Stimulated activated CD8-positive, alpha-beta memory T cell treated with anti-CD3 and anti-CD28 coated beads, Interleukin-4, amount 100 ng/mL, for 4 hours (primary cell): ENCODE results near the gene SYCP1.
"Not testable (repeated sequence)": the region's sequence is repeated elsewhere in the genome, so short reads cannot be mapped to it uniquely, and the experiment has no call there.

Source experiments
- DNase-seq, 2 donors: peaks; one replicate each; pipeline ENCODE4 v3.0.0-alpha.2; 2020; ENCODE audit warnings: low read depth in 2 of 2, low spot score in 1 of 2

The SYCP1 gene

DNA sequence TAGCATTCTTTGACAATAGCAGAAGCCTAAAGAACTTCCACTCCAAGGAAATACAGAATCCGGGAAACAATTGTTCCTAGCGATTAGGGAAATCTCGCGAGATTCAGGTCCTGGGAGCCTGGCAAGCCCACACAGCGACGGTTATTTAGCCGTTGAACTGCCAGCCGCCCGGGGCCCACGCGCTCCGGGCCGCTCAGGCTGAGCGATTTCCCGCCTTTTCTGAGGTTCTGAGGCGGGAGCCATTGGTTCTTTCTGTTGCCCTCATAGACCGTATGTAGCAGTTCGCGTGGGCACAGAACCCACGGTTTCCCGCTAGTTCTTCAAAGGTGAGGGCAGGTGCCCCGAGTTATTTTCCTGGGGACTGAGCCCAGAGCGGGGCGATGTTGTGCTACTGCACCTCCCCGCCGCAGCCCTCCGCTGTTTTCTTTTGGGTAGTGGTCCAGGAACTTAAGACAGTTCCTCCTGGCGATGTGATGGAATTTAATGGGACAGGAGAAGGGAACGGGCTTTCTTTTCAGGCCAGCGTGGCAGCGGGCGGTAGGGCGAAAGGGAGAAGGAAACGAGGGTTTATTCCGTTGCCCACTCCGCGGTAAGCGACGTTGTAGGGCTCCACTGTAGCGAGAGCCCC lies at the start of gene SYCP1:
SYCP1 (plus strand) TSS at position 171 of the 628 bp plus-strand sequence. CDS start 602 bp downstream, outside the sequence.
- DNase-seq = no peak

- no peak for DNase-seq
Measured at GRCh38 chr1:114819869-114820268, 34.8 kb upstream of the SYCP1 start.

DNA sequence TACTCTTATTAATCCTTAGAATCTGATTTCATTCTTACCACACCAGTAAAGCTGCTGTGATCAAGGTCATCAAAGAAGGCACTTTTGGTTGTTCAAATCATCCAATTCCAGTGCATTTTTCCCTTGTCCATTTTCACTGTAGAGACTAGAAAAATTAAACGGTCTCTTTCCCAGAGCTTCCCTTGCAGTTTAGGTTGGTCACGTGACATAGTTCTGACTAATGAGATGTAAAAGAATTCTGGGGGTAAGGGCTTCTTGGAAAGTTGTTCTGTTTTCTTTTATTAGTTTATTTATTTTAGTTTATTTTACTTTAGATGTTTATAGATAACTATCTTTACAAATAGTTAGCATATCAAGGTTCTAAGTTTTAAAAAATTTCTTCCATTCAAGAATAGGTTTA lies 34.3 kb upstream of the SYCP1 start:
- DNase-seq = no peak

DNA sequence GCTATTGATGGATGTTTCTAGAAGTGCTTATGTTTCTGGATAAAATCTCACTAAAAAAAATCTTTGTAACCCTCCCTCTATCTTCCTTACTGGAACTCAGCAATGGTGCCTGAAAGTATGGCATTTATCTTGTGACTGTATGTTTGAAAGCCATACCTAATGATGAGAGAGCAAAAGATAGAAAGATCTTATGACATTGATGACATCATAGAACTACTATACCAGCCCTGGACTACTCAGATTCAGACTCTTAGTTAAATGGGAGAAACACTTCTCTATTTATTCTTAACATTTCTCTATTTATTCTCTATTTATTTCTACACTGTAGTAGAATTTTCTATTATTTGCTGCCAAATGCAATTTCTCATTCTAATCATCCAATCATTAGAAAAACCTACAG lies 32.7 kb upstream of the SYCP1 start:
- DNase-seq = no peak

GRCh38 chr1:114828251-114828650 lies 26.4 kb upstream of the SYCP1 start:
- DNase-seq = no peak

DNA sequence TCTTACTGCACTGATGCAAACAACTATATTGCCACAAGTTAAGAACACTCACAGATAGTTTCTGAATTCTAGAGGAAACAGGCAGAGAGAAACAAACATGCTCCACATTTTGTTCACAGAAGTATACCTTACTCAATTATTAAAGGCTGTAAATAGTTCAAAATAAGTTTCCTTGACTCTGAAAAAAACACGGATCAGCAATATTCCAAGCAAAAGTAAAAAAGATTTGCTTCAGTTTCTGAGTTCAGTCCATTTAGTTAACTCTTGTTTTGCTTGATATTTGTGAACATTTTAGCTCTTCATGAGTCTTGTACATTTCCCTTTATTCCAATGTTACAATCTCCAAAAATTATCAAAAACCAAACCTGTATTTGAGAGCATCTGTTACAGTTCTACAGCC lies 24.6 kb upstream of the SYCP1 start:
- DNase-seq = not testable (repeated sequence)

DNA sequence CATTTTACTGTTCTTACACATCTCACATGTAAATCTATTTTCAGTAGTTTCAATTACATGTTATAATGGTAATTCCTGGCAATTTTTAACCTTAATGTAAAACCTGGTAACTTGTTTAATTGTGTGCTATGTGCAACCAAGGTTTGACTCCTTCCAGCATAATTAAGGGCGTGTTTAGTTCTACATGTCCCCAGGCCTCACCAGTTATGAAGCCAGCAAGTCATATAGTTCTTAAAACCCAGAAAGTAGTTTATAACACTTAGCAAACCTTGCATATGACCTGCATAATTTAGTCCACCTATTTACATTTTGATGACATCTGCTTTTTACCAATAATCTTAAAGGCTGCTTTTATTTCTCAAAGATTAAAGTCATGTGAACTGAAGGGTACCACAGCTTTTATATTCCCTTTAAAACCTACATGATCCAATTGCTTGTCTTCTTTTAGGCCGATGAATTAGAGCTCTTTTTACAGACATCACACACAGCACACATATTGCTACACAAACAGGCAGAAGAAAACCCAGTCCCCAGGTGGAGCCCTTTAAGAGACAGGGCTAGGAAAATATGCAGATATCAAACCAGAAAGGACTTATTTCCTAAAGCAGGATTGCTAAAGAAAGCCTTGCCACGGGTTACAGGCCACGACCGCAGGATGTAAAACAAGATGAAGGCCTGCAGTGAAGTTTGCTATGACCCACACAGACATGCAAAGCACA lies 23.2 kb upstream of the SYCP1 start:
- DNase-seq = no peak

DNA sequence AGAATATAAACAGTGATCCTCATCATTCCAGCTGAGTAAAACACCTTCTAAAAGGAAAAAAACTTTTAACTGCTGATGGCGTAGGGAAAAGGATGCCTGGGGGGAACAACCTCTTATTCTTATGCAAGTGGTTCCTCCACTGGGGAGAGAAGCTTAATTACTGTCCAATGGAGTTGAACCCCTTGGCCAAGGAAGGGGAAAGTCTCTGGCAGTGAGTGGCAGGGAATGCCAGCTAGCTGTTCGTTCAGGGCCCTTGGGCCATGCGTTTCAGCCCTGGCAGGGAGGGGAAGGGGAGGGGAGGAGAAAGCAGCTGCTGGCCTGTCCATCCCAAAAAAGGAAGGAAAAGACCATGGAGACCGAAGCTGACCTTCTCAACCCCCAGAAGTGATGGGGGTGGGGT lies 22.6 kb upstream of the SYCP1 start:
- DNase-seq = no peak

DNA sequence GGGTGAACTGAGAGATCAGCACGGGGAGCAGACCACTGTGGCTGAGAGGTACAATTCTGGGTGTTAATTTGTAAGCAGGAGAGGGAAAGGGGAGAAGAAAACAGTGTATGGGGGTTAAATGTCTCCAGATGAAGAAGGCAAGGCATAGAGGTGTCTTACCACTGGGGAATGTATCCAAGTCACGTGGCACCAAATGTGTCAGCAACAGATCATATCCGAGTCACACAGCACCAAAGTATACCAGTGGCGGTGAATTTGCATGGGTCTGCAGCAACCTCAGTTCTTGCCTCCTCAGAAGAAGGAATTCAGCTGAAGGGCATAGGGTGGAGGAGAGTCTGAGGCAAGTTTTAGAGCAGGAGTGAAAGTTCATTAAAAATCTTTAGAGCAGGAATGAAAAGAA lies 21.2 kb upstream of the SYCP1 start:
- no peak for DNase-seq

GRCh38 chr1:114844270-114844669 lies 10.4 kb upstream of the SYCP1 start:
- DNase-seq = no peak

DNA sequence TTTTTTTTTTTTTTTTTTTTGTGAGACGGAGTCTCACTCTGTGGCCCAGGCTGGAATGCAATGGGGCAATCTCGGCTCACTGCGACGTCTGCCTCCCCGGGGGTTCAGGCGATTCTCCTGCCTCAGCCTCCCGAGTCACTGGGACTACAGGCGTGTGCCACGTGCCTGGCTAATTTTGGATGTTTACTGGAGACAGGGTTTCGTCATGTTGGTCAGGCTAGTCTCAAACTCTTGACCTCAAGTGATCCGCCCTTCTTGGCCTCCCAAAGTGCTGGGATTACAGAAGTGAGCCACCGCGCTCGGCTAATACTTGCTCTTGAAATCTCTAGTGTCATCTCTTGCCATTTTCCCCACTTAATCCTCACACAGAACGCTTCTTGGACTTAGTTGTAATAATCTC lies 1.1 kb upstream of the SYCP1 start:
- no peak for DNase-seq

DNA sequence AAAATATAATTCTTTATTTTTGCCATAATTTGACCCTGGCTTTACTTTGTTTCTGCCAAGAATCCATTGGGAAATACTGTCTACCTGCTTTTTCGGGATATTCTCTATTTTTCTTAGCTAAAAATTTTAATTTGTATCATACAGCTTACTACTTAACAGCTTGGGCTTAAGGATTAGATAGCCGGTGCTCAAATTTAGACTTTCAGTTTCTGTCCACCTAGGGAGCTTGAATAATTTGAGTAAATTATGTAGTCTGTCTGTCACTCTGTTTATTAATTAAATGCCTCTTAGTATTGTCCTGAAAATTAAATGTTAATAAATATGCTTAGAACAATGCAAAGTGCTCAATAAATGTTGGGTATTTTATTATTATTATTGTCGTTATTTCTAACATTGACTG lies 6.7 kb downstream of the SYCP1 start:
- no peak for DNase-seq

- no peak for DNase-seq
Measured at GRCh38 chr1:114892194-114892918, 37.7 kb downstream of the SYCP1 start.

- no peak for DNase-seq
Measured at GRCh38 chr1:114896795-114897194, 42.1 kb downstream of the SYCP1 start.

GRCh38 chr1:114901814-114902213 lies 47.2 kb downstream of the SYCP1 start:
- no peak for DNase-seq

GRCh38 chr1:114902343-114902742 lies 47.7 kb downstream of the SYCP1 start:
- no peak for DNase-seq

DNA sequence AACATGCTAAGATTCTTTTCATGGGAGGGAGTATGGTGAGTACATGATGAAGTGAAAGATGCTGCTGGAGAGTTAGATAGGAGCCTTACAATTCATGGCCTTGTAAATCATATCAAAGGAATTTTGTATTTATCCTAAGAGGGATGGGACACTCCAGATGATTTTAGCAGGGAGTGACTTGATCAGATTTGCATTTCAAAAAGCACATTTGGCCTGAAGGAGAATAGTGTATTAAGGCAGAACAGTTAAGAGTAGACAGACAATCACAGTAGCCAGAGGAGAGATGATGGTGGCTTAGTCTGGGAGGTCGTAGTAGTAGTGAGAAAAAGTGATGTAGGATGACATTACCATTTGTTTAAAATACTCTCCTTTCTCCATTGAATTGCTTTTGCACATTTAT lies 48.8 kb downstream of the SYCP1 start:
- DNase-seq = no peak

DNA sequence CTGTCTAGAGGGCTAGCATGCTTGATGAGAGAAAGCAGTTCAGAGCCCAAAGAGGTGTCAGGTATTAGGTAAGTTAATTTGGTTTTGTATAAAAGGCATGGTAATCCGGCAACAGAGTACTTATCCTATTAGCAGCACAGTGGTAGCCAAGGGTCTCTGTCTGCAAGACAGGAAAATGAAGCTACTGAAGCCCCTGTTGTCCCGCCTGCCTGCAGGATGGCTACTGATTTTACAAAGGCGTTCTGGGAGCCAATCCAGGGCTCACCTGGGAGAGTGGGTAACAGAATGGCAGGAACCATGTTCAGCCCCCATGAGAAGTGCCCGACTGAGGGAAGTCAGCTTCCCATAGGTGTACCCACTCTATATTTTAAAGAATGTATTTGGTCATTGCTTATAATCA lies 61.1 kb downstream of the SYCP1 start:
- not testable (repeated sequence) for DNase-seq

- no peak for DNase-seq
Measured at GRCh38 chr1:114926607-114927006, 71.9 kb downstream of the SYCP1 start.

DNA sequence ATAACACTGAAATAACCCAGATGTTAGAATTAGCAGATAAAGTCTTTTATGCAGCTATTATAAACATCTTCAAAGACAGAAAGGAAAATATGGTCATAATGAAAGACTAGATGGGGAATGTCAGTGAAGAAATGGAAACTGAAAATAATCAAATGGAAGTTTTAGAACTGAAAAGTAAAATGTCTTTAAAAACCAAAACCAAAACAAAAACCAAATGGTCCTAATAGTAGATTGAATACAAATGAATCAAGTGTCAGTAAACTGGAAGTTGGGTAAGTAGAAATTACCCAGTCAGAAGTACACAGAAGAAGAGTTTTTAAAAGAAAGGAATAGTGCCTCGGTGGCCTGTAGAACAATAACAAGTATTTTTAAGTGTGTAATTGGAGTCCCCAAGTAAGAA lies 72.7 kb downstream of the SYCP1 start:
- no peak for DNase-seq

- DNase-seq = no peak
Measured at GRCh38 chr1:114956570-114956969, 101.9 kb downstream of the SYCP1 start.

- no peak for DNase-seq
Measured at GRCh38 chr1:114959423-114959822, 104.8 kb downstream of the SYCP1 start.
